GM23338 (cell line): ENCODE results near the gene CEP350. TPM values are rescaled to one million over a fixed set of nuclear protein-coding genes. Genes with fewer than 3 reads are reported as not detected.

Source experiments
- ATAC-seq: fragments of 200-7000 bp; cut with Tn5 transposase; 3 replicates; pipeline ENCODE4 v1.9.1; 2020
- DNase-seq: peaks from one replicate; pipeline ENCODE4 v3.0.0-alpha.2; 2015; ENCODE audit warnings: low spot score
- H2AFZ ChIP-seq: fragments of 200-600 bp; sonication (generic); 2 replicates; pipeline ENCODE4 v1.8.0; 2016; ENCODE audit warnings: antibody characterized with exemption, mild to moderate bottlenecking, moderate library complexity
- H3F3A ChIP-seq: fragments of 200-600 bp; sonication (generic); replicated peaks from 2 replicates; pipeline ENCODE4 v1.8.0; 2017; ENCODE audit warnings: antibody characterized with exemption, mixed run types, low read depth
- H3K27ac ChIP-seq: fragments of 200-600 bp; sonication (generic); 2 replicates; pipeline ENCODE4 v1.6.1; 2016; ENCODE audit warnings: low read depth
- H3K27me3 ChIP-seq: fragments of 200-600 bp; sonication (generic); 2 replicates; pipeline ENCODE4 v1.8.0; 2016; ENCODE audit warnings: mild to moderate bottlenecking, mixed run types, moderate library complexity; ENCODE audit not compliant: insufficient read depth
- H3K36me3 ChIP-seq: fragments of 200-600 bp; sonication (generic); 2 replicates; pipeline ENCODE4 v1.8.0; 2016; ENCODE audit warnings: mild to moderate bottlenecking; ENCODE audit not compliant: insufficient read depth
- H3K4me1 ChIP-seq: fragments of 200-600 bp; sonication (generic); 2 replicates; pipeline ENCODE4 v1.8.0; 2016; ENCODE audit warnings: mild to moderate bottlenecking, moderate library complexity; ENCODE audit not compliant: insufficient read depth
- H3K4me2 ChIP-seq: fragments of 200-600 bp; sonication (generic); 2 replicates; pipeline ENCODE4 v1.7.1; 2017; ENCODE audit warnings: mixed run types
- H3K4me3 ChIP-seq: fragments of 200-600 bp; sonication (generic); 2 replicates; pipeline ENCODE4 v1.6.1; 2016; ENCODE audit warnings: mixed run types
- H3K79me2 ChIP-seq: fragments of 200-600 bp; sonication (generic); replicated peaks from 2 replicates; pipeline ENCODE4 v1.8.0; 2017; ENCODE audit warnings: mild to moderate bottlenecking; ENCODE audit not compliant: insufficient read depth
- H3K9me2 ChIP-seq: fragments of 200-600 bp; sonication (generic); 2 replicates; pipeline ENCODE4 v1.8.0; 2017; ENCODE audit not compliant: insufficient read depth
- H4K20me1 ChIP-seq: fragments of 200-600 bp; sonication (generic); replicated peaks from 2 replicates; pipeline ENCODE4 v1.8.0; 2017; ENCODE audit warnings: mild to moderate bottlenecking; ENCODE audit not compliant: insufficient read depth
- H3K27ac Mint-ChIP-seq: 2 replicates; pipeline ENCODE4 v1.8.0; 2020; ENCODE audit warnings: inconsistent platforms, mild to moderate bottlenecking, moderate library complexity, mixed read lengths
- H3K27me3 Mint-ChIP-seq: 3 replicates; pipeline ENCODE4 v1.8.0; 2022; ENCODE audit warnings: low read depth, mild to moderate bottlenecking, moderate library complexity, mixed read lengths, inconsistent platforms; ENCODE audit not compliant: insufficient read depth, poor library complexity
- H3K36me3 Mint-ChIP-seq: 3 replicates; pipeline ENCODE4 v1.8.0; 2021; ENCODE audit warnings: low read depth, mild to moderate bottlenecking, inconsistent platforms, moderate library complexity, mixed read lengths
- H3K4me1 Mint-ChIP-seq: 3 replicates; pipeline ENCODE4 v1.8.0; 2020; ENCODE audit warnings: mild to moderate bottlenecking, inconsistent platforms, mixed read lengths
- H3K4me3 Mint-ChIP-seq: 3 replicates; pipeline ENCODE4 v1.8.0; 2021; ENCODE audit warnings: moderate library complexity, mild to moderate bottlenecking, inconsistent platforms, mixed read lengths
- H3K9me3 Mint-ChIP-seq: 3 replicates; pipeline ENCODE4 v1.8.0; 2020; ENCODE audit warnings: moderate library complexity, mild to moderate bottlenecking, inconsistent platforms, mixed read lengths
- CREB1 ChIP-seq: fragments of 250-450 bp; sonication (Bioruptor Pico); IDR thresholded peaks from 2 replicates; pipeline ENCODE4 v1.5.0; 2020; ENCODE audit warnings: low read depth, mild to moderate bottlenecking, moderate library complexity
- EZH2 ChIP-seq: fragments of 200-600 bp; sonication (generic); IDR thresholded peaks from one replicate; pipeline ENCODE4 v1.8.0; 2017; ENCODE audit warnings: antibody characterized with exemption, mild to moderate bottlenecking, low read depth; ENCODE audit not compliant: unreplicated experiment
- JUNB ChIP-seq: IDR thresholded peaks from one replicate; pipeline ENCODE4 v1.6.1; 2016; ENCODE audit warnings: antibody characterized with exemption; ENCODE audit not compliant: unreplicated experiment
- NANOG ChIP-seq: IDR thresholded peaks from 2 replicates; pipeline ENCODE4 v1.6.1; 2016; ENCODE audit warnings: antibody characterized with exemption, borderline replicate concordance
- POLR2AphosphoS5 ChIP-seq: IDR thresholded peaks from 2 replicates; pipeline ENCODE4 v1.6.1; 2016; ENCODE audit warnings: antibody characterized with exemption, low read depth
- REST ChIP-seq: IDR thresholded peaks from one replicate; pipeline ENCODE4 v1.6.1; 2018; ENCODE audit warnings: antibody characterized with exemption; ENCODE audit not compliant: unreplicated experiment
- STAT1 ChIP-seq: IDR thresholded peaks from one replicate; pipeline ENCODE4 v1.6.1; 2016; ENCODE audit warnings: antibody characterized with exemption; ENCODE audit not compliant: unreplicated experiment
- ZNF114 ChIP-seq: fragments of 250-450 bp; sonication (Bioruptor Pico); IDR thresholded peaks from 2 replicates; pipeline ENCODE4 v1.5.0; 2020; ENCODE audit warnings: mild to moderate bottlenecking, moderate library complexity
- ZNF331 ChIP-seq: fragments of 250-450 bp; sonication (Bioruptor Pico); IDR thresholded peaks from 2 replicates; pipeline ENCODE4 v1.5.0; 2020; ENCODE audit warnings: low read depth, mild to moderate bottlenecking, moderate library complexity
- polyA plus RNA-seq: library from polyadenylated mRNA; unstranded; fragments of >200 nt; fragmentation: Nextera tagmentation; extraction: Ambion mirVana; gene quantifications from 2 replicates; pipeline ENCODE4 v1.2.1, GENCODE V29; 2016
- total RNA-seq: library from RNA; depleted of rRNA; stranded (reverse); fragments of >200 nt; shearing (Covaris generic); gene quantifications from 2 replicates; pipeline ENCODE4 v1.2.3, GENCODE V29; 2014
- TF ChIP-seq, protein P1 (sequence below), 2 experiments: fragments of 200-600 bp in 1 of 2; sonication (generic) in 1 of 2; conservative IDR thresholded peaks; 2 replicates each; pipeline versions ENCODE4 v1.5.1 to v1.6.1; 2016 to 2017; ENCODE audit warnings: antibody characterized with exemption in 2 of 2, low read depth in 2 of 2, mild to moderate bottlenecking in 2 of 2, moderate library complexity in 1 of 2
- TF ChIP-seq, protein P2 (sequence below): IDR thresholded peaks from 2 replicates; pipeline ENCODE4 v1.6.1; 2016; ENCODE audit warnings: antibody characterized with exemption
- TF ChIP-seq, protein P3 (sequence below): fragments of 250-450 bp; sonication (Bioruptor Pico); IDR thresholded peaks from 2 replicates; pipeline ENCODE4 v1.5.0; 2020; ENCODE audit warnings: mild to moderate bottlenecking, moderate library complexity

Gene CEP350
- total and polyA plus RNA-seq, 2 experiments from 2014 or later, result 23.4 to 36.8 TPM

- TF ChIP-seq, protein P1, sequence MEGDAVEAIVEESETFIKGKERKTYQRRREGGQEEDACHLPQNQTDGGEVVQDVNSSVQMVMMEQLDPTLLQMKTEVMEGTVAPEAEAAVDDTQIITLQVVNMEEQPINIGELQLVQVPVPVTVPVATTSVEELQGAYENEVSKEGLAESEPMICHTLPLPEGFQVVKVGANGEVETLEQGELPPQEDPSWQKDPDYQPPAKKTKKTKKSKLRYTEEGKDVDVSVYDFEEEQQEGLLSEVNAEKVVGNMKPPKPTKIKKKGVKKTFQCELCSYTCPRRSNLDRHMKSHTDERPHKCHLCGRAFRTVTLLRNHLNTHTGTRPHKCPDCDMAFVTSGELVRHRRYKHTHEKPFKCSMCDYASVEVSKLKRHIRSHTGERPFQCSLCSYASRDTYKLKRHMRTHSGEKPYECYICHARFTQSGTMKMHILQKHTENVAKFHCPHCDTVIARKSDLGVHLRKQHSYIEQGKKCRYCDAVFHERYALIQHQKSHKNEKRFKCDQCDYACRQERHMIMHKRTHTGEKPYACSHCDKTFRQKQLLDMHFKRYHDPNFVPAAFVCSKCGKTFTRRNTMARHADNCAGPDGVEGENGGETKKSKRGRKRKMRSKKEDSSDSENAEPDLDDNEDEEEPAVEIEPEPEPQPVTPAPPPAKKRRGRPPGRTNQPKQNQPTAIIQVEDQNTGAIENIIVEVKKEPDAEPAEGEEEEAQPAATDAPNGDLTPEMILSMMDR (conservative IDR thresholded peaks at IDR 0.05; ENCODE audit: low read depth in 2 of 2), result no peak
- TF ChIP-seq, protein P2, sequence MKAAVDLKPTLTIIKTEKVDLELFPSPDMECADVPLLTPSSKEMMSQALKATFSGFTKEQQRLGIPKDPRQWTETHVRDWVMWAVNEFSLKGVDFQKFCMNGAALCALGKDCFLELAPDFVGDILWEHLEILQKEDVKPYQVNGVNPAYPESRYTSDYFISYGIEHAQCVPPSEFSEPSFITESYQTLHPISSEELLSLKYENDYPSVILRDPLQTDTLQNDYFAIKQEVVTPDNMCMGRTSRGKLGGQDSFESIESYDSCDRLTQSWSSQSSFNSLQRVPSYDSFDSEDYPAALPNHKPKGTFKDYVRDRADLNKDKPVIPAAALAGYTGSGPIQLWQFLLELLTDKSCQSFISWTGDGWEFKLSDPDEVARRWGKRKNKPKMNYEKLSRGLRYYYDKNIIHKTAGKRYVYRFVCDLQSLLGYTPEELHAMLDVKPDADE, result peak; percentile 86
Measured at GRCh38 chr1:179954493-179955286, at the start of gene CEP350 (continued).

GRCh38 chr1:179910934-179911333, 43.7 kb upstream of the CEP350 start:
- DNase-seq (no peak), ATAC-seq (no peak)
- no peaks in the 10 kb centered on the region for H3K4me1 ChIP-seq
- H3K36me3 ChIP-seq, result peaks cover 9% of the 10 kb centered on the region; the same call in 1 of the 2 replicates
- Mint-ChIP-seq H3K4me1 (no peaks in the 10 kb centered on the region), H3K9me3 (no peaks in the 10 kb centered on the region), H3K27ac (no peak overlapping the region), H3K27me3 (no peaks in the 10 kb centered on the region), H3K36me3 (peaks cover 43% of the 10 kb centered on the region), H3K4me3 (no peak overlapping the region)
- H3K27ac ChIP-seq, result no peak overlapping the region
- no peaks in the 10 kb centered on the region for H3K79me2 ChIP-seq
- H2AFZ ChIP-seq, result no peak overlapping the region
- no peak overlapping the region for H3K4me3 ChIP-seq
- H4K20me1 ChIP-seq, result no peaks in the 10 kb centered on the region
- no peaks in the 10 kb centered on the region for H3K27me3 ChIP-seq
- no peak overlapping the region for H3K4me2 ChIP-seq
- H3K9me2 ChIP-seq, result no peaks in the 10 kb centered on the region
- H3F3A ChIP-seq, result no peaks in the 10 kb centered on the region
- TF ChIP-seq ZNF331 (CRISPR knock-in tag) (no peak), EZH2 (no peak), STAT1 (no peak), NANOG (no peak), CREB1 (no peak), ZNF114 (CRISPR knock-in tag) (no peak), REST (no peak), POLR2AphosphoS5 (no peak), JUNB (no peak)
- TF ChIP-seq, protein P3, sequence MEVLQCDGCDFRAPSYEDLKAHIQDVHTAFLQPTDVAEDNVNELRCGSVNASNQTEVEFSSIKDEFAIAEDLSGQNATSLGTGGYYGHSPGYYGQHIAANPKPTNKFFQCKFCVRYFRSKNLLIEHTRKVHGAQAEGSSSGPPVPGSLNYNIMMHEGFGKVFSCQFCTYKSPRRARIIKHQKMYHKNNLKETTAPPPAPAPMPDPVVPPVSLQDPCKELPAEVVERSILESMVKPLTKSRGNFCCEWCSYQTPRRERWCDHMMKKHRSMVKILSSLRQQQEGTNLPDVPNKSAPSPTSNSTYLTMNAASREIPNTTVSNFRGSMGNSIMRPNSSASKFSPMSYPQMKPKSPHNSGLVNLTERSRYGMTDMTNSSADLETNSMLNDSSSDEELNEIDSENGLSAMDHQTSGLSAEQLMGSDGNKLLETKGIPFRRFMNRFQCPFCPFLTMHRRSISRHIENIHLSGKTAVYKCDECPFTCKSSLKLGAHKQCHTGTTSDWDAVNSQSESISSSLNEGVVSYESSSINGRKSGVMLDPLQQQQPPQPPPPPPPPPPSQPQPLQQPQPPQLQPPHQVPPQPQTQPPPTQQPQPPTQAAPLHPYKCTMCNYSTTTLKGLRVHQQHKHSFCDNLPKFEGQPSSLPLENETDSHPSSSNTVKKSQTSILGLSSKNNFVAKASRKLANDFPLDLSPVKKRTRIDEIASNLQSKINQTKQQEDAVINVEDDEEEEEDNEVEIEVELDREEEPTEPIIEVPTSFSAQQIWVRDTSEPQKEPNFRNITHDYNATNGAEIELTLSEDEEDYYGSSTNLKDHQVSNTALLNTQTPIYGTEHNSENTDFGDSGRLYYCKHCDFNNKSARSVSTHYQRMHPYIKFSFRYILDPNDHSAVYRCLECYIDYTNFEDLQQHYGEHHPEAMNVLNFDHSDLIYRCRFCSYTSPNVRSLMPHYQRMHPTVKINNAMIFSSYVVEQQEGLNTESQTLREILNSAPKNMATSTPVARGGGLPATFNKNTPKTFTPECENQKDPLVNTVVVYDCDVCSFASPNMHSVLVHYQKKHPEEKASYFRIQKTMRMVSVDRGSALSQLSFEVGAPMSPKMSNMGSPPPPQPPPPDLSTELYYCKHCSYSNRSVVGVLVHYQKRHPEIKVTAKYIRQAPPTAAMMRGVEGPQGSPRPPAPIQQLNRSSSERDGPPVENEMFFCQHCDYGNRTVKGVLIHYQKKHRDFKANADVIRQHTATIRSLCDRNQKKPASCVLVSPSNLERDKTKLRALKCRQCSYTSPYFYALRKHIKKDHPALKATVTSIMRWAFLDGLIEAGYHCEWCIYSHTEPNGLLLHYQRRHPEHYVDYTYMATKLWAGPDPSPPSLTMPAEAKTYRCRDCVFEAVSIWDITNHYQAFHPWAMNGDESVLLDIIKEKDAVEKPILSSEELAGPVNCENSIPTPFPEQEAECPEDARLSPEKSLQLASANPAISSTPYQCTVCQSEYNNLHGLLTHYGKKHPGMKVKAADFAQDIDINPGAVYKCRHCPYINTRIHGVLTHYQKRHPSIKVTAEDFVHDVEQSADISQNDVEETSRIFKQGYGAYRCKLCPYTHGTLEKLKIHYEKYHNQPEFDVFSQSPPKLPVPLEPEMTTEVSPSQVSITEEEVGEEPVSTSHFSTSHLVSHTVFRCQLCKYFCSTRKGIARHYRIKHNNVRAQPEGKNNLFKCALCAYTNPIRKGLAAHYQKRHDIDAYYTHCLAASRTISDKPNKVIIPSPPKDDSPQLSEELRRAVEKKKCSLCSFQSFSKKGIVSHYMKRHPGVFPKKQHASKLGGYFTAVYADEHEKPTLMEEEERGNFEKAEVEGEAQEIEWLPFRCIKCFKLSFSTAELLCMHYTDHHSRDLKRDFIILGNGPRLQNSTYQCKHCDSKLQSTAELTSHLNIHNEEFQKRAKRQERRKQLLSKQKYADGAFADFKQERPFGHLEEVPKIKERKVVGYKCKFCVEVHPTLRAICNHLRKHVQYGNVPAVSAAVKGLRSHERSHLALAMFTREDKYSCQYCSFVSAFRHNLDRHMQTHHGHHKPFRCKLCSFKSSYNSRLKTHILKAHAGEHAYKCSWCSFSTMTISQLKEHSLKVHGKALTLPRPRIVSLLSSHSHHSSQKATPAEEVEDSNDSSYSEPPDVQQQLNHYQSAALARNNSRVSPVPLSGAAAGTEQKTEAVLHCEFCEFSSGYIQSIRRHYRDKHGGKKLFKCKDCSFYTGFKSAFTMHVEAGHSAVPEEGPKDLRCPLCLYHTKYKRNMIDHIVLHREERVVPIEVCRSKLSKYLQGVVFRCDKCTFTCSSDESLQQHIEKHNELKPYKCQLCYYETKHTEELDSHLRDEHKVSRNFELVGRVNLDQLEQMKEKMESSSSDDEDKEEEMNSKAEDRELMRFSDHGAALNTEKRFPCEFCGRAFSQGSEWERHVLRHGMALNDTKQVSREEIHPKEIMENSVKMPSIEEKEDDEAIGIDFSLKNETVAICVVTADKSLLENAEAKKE (CRISPR knock-in tag), result no peak
